ENCODE data around the gene DDX10.

GRCh38 chr11:108732395-108732794 is 67.5 kb downstream of the DDX10 start:
- TF ChIP-seq POLR2A (IDR thresholded peaks at IDR 0.05; ENCODE audit: low read depth) (no peak), CTCF (IDR thresholded peaks at IDR 0.05) (no peak), EP300 (IDR thresholded peaks at IDR 0.05) (no peak), POLR2AphosphoS5 (IDR thresholded peaks at IDR 0.05) (no peak)
